ENCODE data around the gene FGD1.

- TF ChIP-seq CTCF (IDR thresholded peaks at IDR 0.05): no peak
- TF ChIP-seq EZH2 (IDR thresholded peaks at IDR 0.05): no peak
These were observed 13.4 kb upstream of the FGD1 start for GRCh38 chrX:54509400-54509799.

Measured in neural progenitor cell (in vitro differentiated cells).